Measurements from ENCODE around the gene PABPN1L.

DNA sequence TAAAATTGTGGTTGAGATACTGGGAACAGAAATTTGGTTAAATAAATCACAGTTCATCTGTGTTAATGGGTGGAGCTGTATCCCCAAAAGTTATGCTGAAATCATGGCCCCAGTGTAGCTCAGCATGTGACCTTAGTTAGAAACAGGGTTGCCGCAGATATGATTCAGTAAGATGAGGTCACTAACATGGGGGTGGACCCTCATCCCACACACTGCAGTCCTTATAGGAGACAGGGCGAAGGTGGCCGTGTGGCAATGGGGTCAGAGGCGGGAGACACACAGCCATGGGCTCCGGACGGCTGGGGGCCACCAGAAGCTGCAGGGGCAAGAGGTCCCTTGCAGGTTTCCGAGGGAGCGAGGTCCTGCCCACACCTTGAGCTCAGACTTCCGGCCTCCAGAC is 20.4 kb downstream of the PABPN1L start:
- TF ChIP-seq, protein P1, sequence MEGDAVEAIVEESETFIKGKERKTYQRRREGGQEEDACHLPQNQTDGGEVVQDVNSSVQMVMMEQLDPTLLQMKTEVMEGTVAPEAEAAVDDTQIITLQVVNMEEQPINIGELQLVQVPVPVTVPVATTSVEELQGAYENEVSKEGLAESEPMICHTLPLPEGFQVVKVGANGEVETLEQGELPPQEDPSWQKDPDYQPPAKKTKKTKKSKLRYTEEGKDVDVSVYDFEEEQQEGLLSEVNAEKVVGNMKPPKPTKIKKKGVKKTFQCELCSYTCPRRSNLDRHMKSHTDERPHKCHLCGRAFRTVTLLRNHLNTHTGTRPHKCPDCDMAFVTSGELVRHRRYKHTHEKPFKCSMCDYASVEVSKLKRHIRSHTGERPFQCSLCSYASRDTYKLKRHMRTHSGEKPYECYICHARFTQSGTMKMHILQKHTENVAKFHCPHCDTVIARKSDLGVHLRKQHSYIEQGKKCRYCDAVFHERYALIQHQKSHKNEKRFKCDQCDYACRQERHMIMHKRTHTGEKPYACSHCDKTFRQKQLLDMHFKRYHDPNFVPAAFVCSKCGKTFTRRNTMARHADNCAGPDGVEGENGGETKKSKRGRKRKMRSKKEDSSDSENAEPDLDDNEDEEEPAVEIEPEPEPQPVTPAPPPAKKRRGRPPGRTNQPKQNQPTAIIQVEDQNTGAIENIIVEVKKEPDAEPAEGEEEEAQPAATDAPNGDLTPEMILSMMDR (IDR thresholded peaks at IDR 0.05): no peak
- no peak for TF ChIP-seq POLR2A (IDR thresholded peaks at IDR 0.05; ENCODE audit: low read depth)

All from esophagus muscularis mucosa (tissue), 3 donors.